Measurements from ENCODE around the gene ECT2. TPM values are rescaled to one million over a fixed set of nuclear protein-coding genes. Genes with fewer than 3 reads are reported as not detected.

ECT2 gene
- total and polyA plus RNA-seq, 2 of the 8 experiments (the other 6 are each of a cell fraction or from before 2014, with no cell fraction given): 19.5 to 88.7 TPM

- H3K79me2 ChIP-seq (ENCODE audit: control insufficient read depth in 1 of 2, insufficient read depth in 2 of 2, low read length in 2 of 2): no peaks in the 10 kb centered on the region
- H3K9me3 ChIP-seq (ENCODE audit: insufficient read depth in 2 of 2, low read depth in 1 of 2, low read length in 1 of 2): no peaks in the 10 kb centered on the region
- ChIA-PET POLR2A (ENCODE audit: partially characterized antibody) (no interaction called here), CTCF (ENCODE audit: partially characterized antibody) (no interaction called here)
- H2AFZ ChIP-seq (ENCODE audit: low read length): no peak overlapping the region
- H3K4me1 ChIP-seq (replicated peaks in 1 of 4; ENCODE audit: control insufficient read depth in 3 of 4, insufficient read depth in 4 of 4, low read length in 3 of 4): no peaks in the 10 kb centered on the region
- DNase-seq (ENCODE audit: low read depth in 1 of 2, low spot score in 2 of 2) (no peak), FAIRE-seq (no peak)
- no peak overlapping the region for H2AK5ac ChIP-seq (ENCODE audit: low read depth, low read length)
- no peak overlapping the region for H2BK20ac ChIP-seq (ENCODE audit: low read length)
- H2BK12ac ChIP-seq (ENCODE audit: low read depth, low read length): no peak overlapping the region
- H3K4ac ChIP-seq (replicated peaks; ENCODE audit: insufficient read length, low read depth, low read length): no peak overlapping the region
- H3K56ac ChIP-seq (replicated peaks; ENCODE audit: insufficient read length, low read depth, low read length): no peak overlapping the region
- no peak overlapping the region for H3K27ac ChIP-seq (ENCODE audit: low read depth, low read length)
- no peak overlapping the region for H2BK5ac ChIP-seq (ENCODE audit: low read depth, low read length)
- 89% methylated on average over 2 of the region's 2 CpGs; no CpG with 5 or more reads in 1 of the 2 experiments for WGBS, 2 experiments (ENCODE audit: extremely low coverage in 1 of 2, insufficient coverage in 1 of 2, insufficient read length in 1 of 2, insufficient replicate concordance in 2 of 2, low coverage in 1 of 2, low lambda C conversion rate in 2 of 2, missing lambda C conversion rate in 1 of 2)
- no peaks in the 10 kb centered on the region for H3K23me2 ChIP-seq (ENCODE audit: low read depth, low read length)
- no peak overlapping the region for H3K4me2 ChIP-seq (ENCODE audit: insufficient read depth in 1 of 2, low read depth in 2 of 2, low read length in 2 of 2)
- no peak overlapping the region for H4K91ac ChIP-seq (replicated peaks; ENCODE audit: insufficient read length, low read length)
- no peak overlapping the region for H2BK15ac ChIP-seq (ENCODE audit: low read length)
- H3K79me1 ChIP-seq (ENCODE audit: low read depth, low read length): no peaks in the 10 kb centered on the region
- H3K27me3 ChIP-seq (replicated peaks in 1 of 4; ENCODE audit: control insufficient read depth in 3 of 4, extremely low read depth in 1 of 4, insufficient read depth in 3 of 4, low read length in 3 of 4): peaks cover 0 to 2% (median 0%) of the 10 kb centered on the region in 4 experiments; a peak in 1 of 7 replicates
- H2BK120ac ChIP-seq (replicated peaks; ENCODE audit: low read depth, low read length): no peak overlapping the region
- no peak overlapping the region for H3K4me3 ChIP-seq (ENCODE audit: extremely low read depth in 1 of 4, insufficient read depth in 2 of 4, low read depth in 3 of 4, low read length in 4 of 4)
- H4K8ac ChIP-seq (ENCODE audit: extremely low read depth, insufficient read depth, low read length): no peak overlapping the region
- no peak overlapping the region for H3K18ac ChIP-seq (ENCODE audit: extremely low read depth, low read length)
- no peak overlapping the region for H4K5ac ChIP-seq (ENCODE audit: insufficient read length, low read depth, low read length)
- H3K23ac ChIP-seq (ENCODE audit: insufficient read length): no peak overlapping the region
- no peak overlapping the region for H3K9ac ChIP-seq (replicated peaks in 1 of 4; ENCODE audit: extremely low read depth in 1 of 4, low read depth in 3 of 4, low read length in 3 of 4)
- peaks cover 2 to 72% (median 15%) of the 10 kb centered on the region in 4 experiments; a peak in 6 of 8 replicates for H3K36me3 ChIP-seq (ENCODE audit: control insufficient read depth in 2 of 4, insufficient read depth in 4 of 4, low read length in 3 of 4)
- H4K20me1 ChIP-seq (replicated peaks in 1 of 2; ENCODE audit: control insufficient read depth in 1 of 2, insufficient read depth in 2 of 2, low read length in 2 of 2): no peaks in the 10 kb centered on the region
- H3K14ac ChIP-seq (ENCODE audit: insufficient read length): no peak overlapping the region
- TF ChIP-seq CTBP2 (IDR thresholded peaks at IDR 0.05; ENCODE audit: borderline replicate concordance, insufficient read depth, insufficient read length, low read length): no peak
Measured at GRCh38 chr3:172782235-172782634, 31.7 kb downstream of the ECT2 start.
